HG03103 (cell line): ENCODE measurements around the gene ABCA3.
A peak's percentile ranks its signal among the peaks of the same experiment; 100 is the strongest.
"Not testable (repeated sequence)": the region's sequence is repeated elsewhere in the genome, so short reads cannot be mapped to it uniquely, and the experiment has no call there.

Experiments
- ATAC-seq: cut with Tn5 transposase; IDR thresholded peaks from one replicate; pipeline ENCODE4 v1.9.1; 2021; ENCODE audit warnings: low read depth; ENCODE audit not compliant: unreplicated experiment

The ABCA3 gene

DNA sequence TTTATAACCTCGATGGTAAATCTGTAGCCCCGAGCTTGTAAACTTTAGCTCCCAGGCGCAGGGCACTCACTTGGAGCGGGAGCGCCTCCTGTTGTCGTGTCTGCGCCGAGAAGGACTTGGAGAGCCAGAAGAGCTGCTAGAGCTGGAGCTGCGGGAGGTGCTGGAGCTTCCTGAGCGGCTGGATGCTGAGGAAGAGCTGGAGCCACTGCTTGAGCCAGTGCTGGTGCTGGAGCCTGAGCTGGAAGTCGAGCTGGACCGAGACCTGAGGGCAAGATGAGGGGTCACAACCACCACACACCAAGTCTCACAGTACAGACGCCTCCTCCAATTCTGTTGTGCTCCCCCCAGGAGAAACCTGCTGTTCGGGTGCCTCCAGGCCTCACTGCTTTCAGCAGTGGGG lies 77.5 kb downstream of the ABCA3 start:
- not testable (repeated sequence) for ATAC-seq

DNA sequence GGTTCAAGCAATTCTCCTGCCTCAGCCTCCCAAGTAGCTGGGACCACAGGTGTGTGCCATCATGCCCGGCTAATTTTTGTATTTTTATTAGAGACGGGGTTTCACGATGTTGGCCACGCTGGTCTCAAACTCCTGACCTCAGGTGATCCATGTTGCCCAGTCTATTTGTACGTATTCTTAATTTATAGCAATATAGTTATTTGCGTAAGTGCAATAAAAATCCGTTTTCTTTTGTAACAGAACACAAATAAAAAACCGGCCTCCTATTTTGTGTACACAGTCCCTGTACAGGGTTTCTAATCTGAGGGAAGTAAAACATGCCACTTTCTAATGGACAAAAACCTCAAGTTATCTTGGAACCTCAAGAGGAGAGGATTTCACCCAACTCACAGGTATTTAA lies 80.3 kb downstream of the ABCA3 start:
- ATAC-seq, result no peak

DNA sequence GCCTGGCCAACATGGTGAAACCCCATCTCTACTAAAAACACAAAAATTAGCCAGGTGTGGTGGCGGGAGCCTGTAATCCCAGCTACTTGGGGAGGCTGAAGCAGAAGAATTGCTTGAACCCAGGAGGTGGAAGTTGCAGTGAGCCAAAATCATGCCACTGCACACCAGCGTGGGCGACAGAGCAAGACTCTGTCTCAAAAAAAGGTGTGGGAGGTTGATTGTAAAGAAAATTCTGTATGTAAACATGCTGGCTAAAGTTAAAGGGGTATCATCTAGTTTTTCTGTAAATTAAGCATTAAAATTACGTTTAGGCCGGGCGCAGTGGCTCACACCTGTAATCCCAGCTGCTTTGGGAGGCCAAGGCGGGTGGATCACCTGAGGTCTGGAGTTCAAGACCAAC lies 82.0 kb downstream of the ABCA3 start:
- not testable (repeated sequence) for ATAC-seq

DNA sequence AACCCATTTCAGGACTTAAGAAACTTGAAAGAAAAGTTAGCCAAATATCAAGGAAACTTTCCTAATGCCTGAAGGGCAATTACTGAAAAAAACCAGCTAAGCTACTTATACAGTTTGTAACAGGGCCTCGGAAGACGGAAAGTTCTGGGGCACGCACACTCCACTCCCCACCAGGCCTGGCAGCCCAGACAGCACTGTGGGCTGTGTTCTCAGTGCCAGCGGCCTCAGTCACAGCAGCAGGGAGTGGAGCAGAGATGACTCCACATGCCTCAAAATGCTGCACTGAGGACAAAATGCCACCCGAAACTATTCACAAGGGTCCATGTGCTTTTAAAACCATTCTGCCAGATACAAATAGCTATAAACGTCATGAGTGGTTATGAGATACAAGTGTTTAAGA lies 82.8 kb downstream of the ABCA3 start:
- ATAC-seq, result no peak

DNA sequence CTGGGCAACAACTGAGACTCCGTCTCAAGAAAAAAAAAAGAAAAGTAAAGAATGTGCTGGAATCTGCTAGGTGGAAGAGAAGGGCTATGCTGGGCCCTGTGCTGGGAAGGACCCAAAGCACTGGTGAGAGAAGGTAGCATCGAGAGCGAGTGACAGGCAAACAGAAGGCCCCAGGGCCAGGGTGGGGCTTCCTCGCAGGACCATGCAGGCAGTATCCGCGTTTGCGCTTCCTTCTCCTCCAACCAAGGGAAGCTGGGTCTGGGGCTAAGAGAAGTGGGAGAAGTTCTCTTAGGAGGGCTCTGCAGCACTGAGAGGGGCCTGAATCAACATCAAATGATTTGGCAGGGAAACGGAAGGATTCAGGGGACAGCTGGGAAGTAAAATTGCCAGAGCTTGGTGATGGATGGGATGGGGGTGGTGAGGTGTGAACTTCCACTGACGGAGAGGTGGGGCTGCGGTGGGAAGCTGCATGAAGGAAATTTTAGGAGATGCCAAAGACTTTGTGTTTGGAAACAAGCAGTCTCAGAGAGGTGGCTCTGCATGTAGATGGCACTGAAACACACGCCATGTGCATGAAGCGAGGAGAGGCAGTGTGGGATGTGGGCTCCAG lies 83.9 kb downstream of the ABCA3 start:
- no peak for ATAC-seq

DNA sequence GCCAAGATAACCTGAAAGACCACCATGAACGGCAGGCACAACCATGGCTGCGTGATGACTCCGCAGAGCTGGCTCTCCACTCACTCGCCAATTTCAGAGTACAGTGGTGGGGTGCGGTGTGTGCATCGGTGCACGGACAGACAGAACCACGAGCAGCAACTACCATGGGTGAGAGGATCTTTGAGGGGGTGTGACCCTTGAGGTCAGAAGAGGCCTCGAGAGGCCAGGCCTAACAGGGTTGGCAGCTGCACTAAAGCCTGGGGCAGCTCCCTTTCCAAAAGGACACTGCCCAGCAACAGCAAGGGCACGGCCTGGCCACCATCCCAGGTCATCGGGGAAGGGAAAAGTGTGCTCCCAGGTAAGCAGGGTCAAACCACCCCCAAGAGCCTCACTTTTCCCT lies 87.2 kb downstream of the ABCA3 start:
- no peak for ATAC-seq

DNA sequence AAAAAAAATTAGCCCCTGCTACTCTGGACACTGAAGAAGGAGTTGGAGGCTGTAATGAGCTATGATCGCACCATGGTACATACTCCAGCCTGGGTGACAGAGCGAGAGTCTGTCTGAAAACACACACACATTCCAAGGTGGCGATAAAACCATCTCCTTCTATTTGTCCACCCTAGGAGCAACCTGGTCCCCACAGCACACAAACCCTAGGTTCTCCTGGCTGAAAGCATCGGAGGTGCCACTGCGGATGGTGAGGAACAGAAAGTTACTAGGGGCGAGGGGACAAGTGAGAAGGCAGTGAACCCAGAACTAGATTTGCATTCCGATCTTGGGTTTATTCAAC lies 87.8 kb downstream of the ABCA3 start:
- no peak for ATAC-seq

DNA sequence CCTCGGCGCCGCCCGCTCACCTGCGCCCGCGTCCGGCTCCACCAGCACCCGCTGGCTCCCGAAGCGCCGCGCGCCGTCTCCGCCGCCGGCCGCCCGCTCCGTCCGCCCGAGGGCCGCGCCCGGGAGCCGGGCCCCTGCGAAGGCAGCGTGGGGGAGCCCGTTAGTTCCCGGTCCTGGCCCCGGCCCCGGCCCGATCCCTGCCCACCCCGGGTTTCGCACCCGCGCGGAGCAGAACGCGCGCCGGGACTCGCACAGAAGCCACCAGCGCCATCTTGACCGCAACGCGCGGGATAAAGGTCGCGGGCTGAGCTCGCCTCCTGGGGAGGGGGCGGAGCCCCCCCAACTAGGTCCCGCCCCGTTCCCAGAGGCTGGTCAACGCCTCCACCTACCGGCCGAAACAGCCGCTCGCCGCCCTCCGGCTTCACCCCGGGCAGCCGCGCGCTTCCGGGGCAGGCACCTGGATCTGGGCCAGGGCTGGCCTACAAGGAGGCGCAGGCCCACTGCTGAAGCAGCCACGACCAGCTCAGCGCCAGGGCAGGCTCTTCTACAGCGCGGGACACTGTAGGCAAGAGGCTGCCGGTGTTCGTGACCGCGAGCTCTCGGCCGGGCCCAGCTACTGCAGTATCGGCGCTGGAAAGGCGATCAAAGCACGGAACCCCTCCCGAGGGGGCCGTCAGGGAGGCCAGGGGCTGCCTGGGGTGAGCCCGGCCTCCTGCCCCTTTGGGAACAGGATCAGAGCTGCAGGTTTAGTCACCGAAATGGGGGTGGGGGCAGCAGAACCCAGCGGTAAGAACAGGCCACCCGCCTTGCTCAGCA lies 89.0 kb downstream of the ABCA3 start, which contains the start of gene ECI1:
Gene ECI1, minus strand, starts transcription at position 292 of the 816 bp plus-strand sequence. Its CDS starts 21 bp downstream, at position 271.
- ATAC-seq, result peak; percentile 80

DNA sequence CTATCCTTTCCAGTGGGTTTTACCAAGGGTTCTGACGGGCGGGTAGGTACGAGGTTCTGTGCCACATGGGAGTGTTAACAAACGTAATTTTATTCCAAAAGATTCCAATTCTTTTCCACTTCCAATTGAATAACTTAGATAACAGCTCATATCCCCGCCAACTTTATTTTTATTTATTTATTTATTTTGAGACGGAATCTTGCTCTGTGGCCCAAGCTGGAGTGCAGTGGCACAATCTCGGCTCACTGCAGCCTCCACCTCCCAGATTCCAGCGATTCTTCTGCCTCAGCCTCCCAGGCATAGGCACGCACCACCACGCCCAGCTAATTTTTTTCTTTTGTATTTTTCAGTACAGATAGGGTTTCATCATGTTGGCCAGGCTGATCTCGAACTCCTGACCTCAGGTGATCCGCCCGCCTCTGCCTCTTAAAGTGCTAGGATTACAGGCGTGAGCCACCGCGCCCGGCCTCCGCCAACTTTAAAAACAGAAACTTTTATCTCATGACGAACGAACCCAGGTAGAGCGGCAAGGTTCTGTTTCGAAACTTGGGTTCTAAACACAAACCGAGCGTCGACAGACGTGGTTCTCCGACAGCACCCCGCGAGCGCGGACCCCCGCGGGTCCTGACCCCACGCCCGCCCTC lies 89.8 kb downstream of the ABCA3 start:
- ATAC-seq, result no peak

DNA sequence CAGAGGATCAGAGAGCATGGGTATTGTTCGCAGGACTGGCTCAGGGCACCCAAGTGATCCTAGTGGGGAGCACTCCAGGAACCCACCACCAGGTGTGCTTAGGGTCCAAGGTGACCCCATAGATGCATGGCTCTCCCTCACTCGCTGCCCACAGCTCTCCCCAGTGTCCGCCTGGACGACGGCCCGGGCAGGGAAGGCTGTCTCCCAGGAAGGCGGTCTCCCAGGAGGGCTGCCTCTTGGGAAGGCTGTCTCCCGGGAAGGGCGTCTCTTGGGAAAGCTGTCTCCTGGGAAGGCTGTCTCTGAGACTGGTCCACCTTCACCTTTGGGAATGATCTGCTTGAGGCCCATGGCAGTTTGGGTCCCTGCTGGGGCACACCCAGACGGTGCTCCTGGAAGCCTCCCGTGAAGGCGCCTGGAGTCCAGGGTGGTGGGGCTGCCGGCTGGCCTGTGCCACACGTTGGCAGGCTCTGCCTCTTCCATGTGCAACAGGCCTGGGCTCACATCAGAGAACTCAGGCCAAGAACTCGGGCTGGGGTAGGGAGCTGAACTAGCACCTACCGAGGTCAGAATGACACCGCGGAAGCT lies 94.1 kb downstream of the ABCA3 start:
- ATAC-seq, result no peak

DNA sequence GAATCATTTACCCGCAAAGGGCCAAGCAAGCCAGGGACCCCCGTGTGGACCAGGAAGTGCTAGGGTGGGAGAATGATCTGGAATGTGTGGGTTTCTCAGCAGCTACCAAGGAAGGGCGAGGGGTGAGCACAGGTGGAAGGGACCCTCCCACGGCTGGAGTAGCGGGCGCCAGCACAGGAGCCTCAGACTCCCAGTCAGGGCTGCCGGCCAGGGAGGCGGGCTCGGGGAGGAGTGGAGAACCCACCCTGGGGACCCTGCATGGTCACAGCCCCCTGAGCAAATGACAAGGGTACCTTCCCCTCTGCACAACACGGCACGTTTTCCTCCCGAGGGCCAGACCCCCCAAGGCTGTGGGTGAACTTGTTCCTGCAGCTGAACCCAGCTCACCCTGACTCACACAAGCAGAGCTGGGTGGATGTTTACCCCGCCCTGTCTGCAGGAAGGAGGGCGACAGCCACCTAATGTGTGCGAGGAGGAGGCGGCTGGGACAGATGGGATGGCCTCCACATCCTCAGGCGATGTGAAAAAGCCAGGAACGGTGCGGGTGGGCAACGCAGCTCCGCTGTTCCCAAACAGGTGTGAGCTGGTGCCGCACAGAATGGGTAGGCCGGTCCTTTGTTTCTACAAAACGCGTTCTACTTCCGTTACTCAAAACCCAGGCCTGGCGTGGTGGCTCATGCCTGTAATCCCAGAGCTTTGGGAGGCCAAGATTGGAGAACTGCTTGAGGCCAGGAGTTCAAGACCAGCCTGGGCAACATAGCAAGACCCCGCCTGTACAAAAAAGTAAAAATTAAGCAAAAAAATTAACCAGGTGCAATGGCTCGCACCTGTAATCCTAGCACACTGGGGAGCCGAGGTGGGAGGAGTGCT lies 95.4 kb downstream of the ABCA3 start:
- no peak for ATAC-seq

DNA sequence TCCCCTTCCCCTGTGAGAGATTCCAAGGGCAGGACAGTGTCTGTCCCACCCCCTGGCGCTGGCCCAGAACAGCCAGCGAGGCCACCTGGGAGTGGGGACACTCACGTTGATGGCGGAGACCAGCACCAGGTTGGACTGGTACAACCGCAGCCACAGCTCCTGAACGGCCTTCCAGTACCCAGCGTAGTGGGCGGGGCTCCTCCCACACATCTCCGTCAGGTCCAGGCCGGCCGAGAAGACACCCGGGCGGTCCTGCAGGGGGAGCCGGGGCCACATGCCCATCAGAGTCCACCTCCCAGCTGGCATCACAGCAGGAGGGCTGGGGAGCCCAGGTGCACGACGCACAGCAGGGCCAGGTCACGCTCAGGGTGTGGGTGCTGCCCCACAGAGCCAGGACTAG lies 96.2 kb downstream of the ABCA3 start:
- ATAC-seq, result no peak

DNA sequence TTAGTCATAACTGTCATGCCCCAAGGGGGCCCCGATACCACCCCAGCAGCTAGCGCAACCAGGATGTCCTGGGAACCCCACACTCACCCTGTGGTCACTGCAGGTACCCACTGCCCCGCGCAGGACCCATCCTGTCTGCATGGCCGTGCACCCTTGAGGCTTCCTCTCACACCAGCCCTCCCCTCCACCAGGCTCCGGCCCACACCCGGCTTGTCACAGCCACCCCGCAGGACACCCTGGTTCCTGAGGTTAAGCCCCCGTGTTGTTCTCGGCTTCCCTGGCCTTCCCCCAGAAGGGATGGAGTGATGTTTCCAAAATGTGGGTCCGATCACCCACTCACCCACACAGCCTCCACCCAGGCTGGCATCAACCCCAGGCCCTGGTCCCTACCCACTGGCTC lies 96.7 kb downstream of the ABCA3 start:
- no peak for ATAC-seq

DNA sequence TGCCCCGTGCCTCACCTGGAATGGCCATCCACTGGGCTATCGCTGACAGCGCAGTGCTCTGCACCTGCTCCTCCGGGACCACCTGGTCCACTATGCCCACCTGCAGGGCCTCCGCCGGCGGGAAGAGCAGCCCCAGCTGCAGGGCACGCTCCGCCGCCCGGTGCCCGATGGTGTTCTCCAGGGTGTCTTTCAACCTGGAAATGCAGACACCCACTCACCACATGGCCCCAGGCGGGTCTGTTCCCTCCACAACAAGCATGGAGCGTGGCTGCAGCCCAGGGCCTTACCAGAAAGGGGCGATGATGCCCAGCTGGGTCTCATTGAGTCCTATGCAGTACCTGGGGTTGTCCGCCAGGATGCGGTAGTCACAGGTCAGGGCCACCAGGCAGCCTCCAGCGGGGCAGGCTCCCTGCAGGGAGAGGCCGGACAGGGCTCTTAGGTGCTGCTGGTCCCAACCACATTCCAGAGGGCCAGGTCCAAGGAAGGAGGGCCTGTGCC lies 97.4 kb downstream of the ABCA3 start:
- ATAC-seq, result no peak

DNA sequence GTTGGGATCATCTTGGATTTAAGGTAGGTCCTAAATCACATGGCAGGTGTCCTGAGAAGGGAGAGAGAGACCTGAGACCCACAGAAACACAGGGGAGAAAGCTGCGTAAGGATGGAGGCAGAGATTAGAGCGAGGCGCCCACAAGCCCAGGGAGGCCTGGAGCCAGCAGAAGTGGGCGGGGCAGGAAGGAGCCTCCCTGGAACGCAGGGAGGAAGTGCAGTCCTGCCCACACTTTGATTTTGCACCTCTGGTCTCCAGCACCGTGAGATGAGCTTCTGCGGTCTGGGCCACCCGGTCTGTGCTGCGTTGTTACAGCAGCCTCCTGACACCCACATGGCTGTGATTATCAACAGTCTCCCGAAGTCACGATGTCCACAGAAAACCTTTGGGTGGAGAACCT lies 97.9 kb downstream of the ABCA3 start:
- no peak for ATAC-seq

DNA sequence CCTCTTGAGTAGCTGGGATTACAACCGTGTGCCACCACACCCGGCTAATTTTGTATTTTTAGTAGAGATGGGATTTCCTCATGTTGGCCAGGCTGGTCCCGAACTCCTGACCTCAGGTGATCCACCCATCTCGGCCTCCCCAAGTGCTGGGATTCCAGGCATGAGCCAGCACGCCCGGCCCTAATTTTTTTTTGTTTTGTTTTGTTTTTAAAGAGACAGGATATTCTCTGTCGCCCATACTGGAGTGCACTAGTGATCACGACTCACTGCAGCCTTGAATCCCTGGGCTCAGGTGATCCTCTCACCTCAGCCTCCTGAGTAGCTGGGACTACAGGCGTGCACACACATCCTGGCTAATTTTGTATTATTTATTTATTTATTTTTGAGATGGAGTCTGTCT lies 100.2 kb downstream of the ABCA3 start:
- not testable (repeated sequence) for ATAC-seq

DNA sequence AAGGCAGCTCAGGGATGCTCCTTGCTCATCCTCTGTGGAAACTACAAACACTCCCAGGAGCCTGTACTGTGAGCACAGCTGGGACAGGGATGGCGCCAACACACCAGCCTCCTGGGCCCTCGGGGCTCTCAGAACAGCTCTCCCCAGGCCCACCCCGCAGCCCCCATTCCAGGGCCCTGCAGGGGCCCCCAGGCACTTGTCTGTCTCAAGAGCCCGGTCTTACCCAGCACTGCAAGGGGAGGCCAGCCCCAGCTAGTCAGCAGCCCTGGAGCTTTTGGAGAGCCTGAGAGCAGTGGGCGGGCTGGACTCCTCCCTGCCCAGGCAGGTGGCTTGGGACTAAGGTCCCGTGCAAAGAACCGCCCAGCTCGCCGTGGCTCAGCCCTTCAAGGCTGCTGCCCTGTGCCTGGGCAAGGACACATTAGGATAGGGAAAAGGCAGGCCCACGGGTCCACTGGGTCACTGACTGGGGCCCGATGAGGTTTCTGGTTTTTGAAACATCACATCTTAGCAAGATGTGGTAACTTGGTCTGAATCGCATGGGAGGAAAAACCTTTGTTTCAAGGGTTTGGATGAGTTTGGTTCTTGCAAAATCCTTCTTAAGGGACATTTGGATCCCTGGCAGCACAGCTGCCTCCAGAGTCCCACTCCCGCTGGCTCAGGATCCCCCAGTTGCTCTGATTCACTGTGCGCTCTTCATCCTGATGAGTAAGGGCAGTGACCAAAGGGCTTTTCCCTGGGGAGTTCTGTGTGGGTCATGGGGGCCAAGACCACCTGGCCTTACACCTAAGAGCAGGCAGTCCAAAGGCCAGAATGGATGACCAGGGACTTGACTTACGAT lies 101.5 kb downstream of the ABCA3 start:
- no peak for ATAC-seq

DNA sequence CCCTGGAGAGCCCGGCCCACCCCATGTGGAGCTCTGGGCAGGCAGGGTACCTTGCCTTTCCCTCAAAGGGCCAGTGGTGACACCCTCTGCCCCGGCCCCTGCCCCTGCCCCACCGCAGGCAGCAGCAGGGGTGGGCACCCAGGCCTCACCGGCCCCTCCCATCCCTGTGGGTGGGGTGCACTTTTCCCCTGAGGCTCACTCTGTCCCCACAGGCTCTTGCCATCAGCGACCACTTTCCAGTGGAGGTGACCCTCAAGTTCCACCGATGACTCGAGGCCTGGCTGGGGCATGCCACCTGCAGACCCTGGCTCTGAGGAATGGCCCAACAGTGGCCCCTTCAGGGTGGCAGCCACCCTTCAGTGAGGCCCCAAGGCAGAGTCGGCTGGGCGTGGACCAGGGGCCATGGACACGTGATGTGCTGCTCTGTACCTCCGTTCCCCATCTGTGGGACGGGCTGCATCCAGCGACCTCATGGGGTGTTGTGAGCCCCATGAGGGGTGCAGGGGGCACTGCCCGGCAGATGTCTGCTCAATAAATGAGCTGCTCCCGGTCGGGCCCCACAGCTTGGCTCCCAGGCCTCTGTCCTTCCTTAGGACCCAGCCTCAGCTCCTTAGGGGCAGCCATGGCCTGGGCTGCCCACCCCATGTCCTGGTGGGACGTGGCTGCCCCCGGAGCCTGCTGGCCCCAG lies 102.2 kb downstream of the ABCA3 start:
- ATAC-seq, result no peak
